NK-92 (cell line): ENCODE data around the gene CEP78.
"Not testable (repeated sequence)": the region's sequence is repeated elsewhere in the genome, so short reads cannot be mapped to it uniquely, and the experiment has no call there.

Experiments
- DNase-seq: peaks from one replicate; lab custom pipeline; 2025; ENCODE audit not compliant: unreplicated experiment; lab: John Stamatoyannopoulos, UW

Gene CEP78

GRCh38 chr9:78235762-78236550 lies at the start of gene CEP78:
Gene CEP78 (plus strand): TSS chr9:78236075. CDS start chr9:78236351, 276 bp downstream.
- DNase-seq: no peak

- no peak for DNase-seq
Measured at GRCh38 chr9:78187763-78188484, 48.0 kb upstream of the CEP78 start.

GRCh38 chr9:78188594-78188993 lies 47.3 kb upstream of the CEP78 start:
- no peak for DNase-seq

- DNase-seq: no peak
Measured at GRCh38 chr9:78189001-78189400, 46.9 kb upstream of the CEP78 start.

GRCh38 chr9:78189461-78189860 lies 46.4 kb upstream of the CEP78 start:
- DNase-seq: no peak

GRCh38 chr9:78191931-78192330 lies 43.9 kb upstream of the CEP78 start:
- DNase-seq: no peak

- DNase-seq: no peak
Measured at GRCh38 chr9:78196258-78196657, 39.6 kb upstream of the CEP78 start.

GRCh38 chr9:78201158-78201777 lies 34.6 kb upstream of the CEP78 start:
- not testable (repeated sequence) for DNase-seq

- DNase-seq: no peak
Measured at GRCh38 chr9:78207319-78207718, 28.6 kb upstream of the CEP78 start.

GRCh38 chr9:78207901-78208300 lies 28.0 kb upstream of the CEP78 start:
- no peak for DNase-seq

- no peak for DNase-seq
Measured at GRCh38 chr9:78209127-78209526, 26.7 kb upstream of the CEP78 start.

- DNase-seq: no peak
Measured at GRCh38 chr9:78210841-78211301, 25.0 kb upstream of the CEP78 start.

GRCh38 chr9:78212868-78213267 lies 23.0 kb upstream of the CEP78 start:
- no peak for DNase-seq

GRCh38 chr9:78213712-78214111 lies 22.2 kb upstream of the CEP78 start:
- no peak for DNase-seq

- no peak for DNase-seq
Measured at GRCh38 chr9:78214492-78214891, 21.4 kb upstream of the CEP78 start.

GRCh38 chr9:78215706-78216105 lies 20.2 kb upstream of the CEP78 start:
- no peak for DNase-seq

- no peak for DNase-seq
Measured at GRCh38 chr9:78218890-78219289, 17.0 kb upstream of the CEP78 start.

GRCh38 chr9:78221425-78221824 lies 14.4 kb upstream of the CEP78 start:
- DNase-seq: no peak

- not testable (repeated sequence) for DNase-seq
Measured at GRCh38 chr9:78221841-78222240, 14.0 kb upstream of the CEP78 start.

- no peak for DNase-seq
Measured at GRCh38 chr9:78230761-78231160, 5.1 kb upstream of the CEP78 start.

GRCh38 chr9:78232471-78232870 lies 3.4 kb upstream of the CEP78 start:
- not testable (repeated sequence) for DNase-seq

- DNase-seq: no peak
Measured at GRCh38 chr9:78234810-78235209, 1.1 kb upstream of the CEP78 start.
